PC-3 (cell line): ENCODE results near the gene NRXN2. TPM values are rescaled to one million over a fixed set of nuclear protein-coding genes. Genes with fewer than 3 reads are reported as not detected.
A peak's percentile ranks its signal among the peaks of the same experiment; 100 is the strongest.

ENCODE experiments used
- ATAC-seq: fragments of 200-7000 bp; cut with Tn5 transposase; 2 replicates; pipeline ENCODE4 v1.9.1; 2020; ENCODE audit warnings: mild to moderate bottlenecking, moderate library complexity
- BruUV-seq: library from RNA; stranded (reverse); fragments of 400-500 nt; replicated peaks from 2 replicates; lab custom pipeline; 2021; lab: Mats Ljungman, UMichigan
- CTCF ChIA-PET: fragments of 300-600 bp; sonication (Branson Sonifier 250); formaldehyde crosslinking; loops from one replicate; lab custom pipeline; 2022; ENCODE audit warnings: antibody characterized with exemption; lab: Charles Lee
- POLR2A ChIA-PET: fragments of 300-600 bp; sonication (Branson Sonifier 250); formaldehyde crosslinking; loops from one replicate; lab custom pipeline; 2022; ENCODE audit warnings: antibody characterized with exemption; ENCODE audit not compliant: unreplicated experiment; lab: Charles Lee
- DNase-seq: peaks from one replicate; pipeline ENCODE4 v3.0.0-alpha.2; 2015
- H2AFZ ChIP-seq: fragments of 300-600 bp; sonication (generic); 2 replicates; pipeline ENCODE4 v1.6.0; 2016; ENCODE audit warnings: antibody characterized with exemption, low read length
- H3F3A ChIP-seq: fragments of 300-600 bp; sonication (generic); one replicate; pipeline ENCODE4 v1.6.0; 2017; ENCODE audit warnings: antibody characterized with exemption, low read length, control low read depth, mild to moderate bottlenecking; ENCODE audit not compliant: unreplicated experiment
- H3K27ac ChIP-seq: fragments of 300-600 bp; sonication (generic); 2 replicates; pipeline ENCODE4 v1.5.1; 2016; ENCODE audit warnings: mild to moderate bottlenecking, low read length
- H3K27me3 ChIP-seq: fragments of 300-600 bp; sonication (generic); 2 replicates; pipeline ENCODE4 v1.6.1; 2016; ENCODE audit warnings: low read length, mixed read lengths
- H3K36me3 ChIP-seq: fragments of 300-600 bp; sonication (generic); 2 replicates; pipeline ENCODE4 v1.6.1; 2016; ENCODE audit warnings: low read depth, mixed run types, low read length, mixed read lengths
- H3K4me1 ChIP-seq: fragments of 300-600 bp; sonication (generic); 2 replicates; pipeline ENCODE4 v1.5.1; 2016; ENCODE audit warnings: low read length; ENCODE audit not compliant: insufficient read depth
- H3K4me2 ChIP-seq: fragments of 300-600 bp; sonication (generic); 2 replicates; pipeline ENCODE4 v1.6.0; 2016; ENCODE audit warnings: low read length
- H3K4me3 ChIP-seq: fragments of 300-600 bp; sonication (generic); 2 replicates; pipeline ENCODE4 v1.5.1; 2016; ENCODE audit warnings: mild to moderate bottlenecking, low read length, mixed read lengths
- H3K79me2 ChIP-seq: fragments of 300-600 bp; sonication (generic); 2 replicates; pipeline ENCODE4 v1.6.1; 2017; ENCODE audit warnings: low read length, mixed read lengths
- H3K9ac ChIP-seq: fragments of 300-600 bp; sonication (generic); 2 replicates; pipeline ENCODE4 v1.6.0; 2016; ENCODE audit warnings: mild to moderate bottlenecking, low read length
- H3K9me2 ChIP-seq: fragments of 300-600 bp; sonication (generic); replicated peaks from 2 replicates; pipeline ENCODE4 v1.6.1; 2016; ENCODE audit warnings: mixed run types, low read length, mixed read lengths
- H3K9me3 ChIP-seq: fragments of 300-600 bp; sonication (generic); 2 replicates; pipeline ENCODE4 v1.6.1; 2016; ENCODE audit warnings: low read length, mixed read lengths
- H4K20me1 ChIP-seq: fragments of 300-600 bp; sonication (generic); 2 replicates; pipeline ENCODE4 v1.6.1; 2016; ENCODE audit warnings: low read length, mixed read lengths
- CTCF ChIP-seq: fragments of 300-600 bp; sonication (generic); conservative IDR thresholded peaks from 2 replicates; pipeline ENCODE4 v1.5.1; 2017; ENCODE audit warnings: antibody characterized with exemption, low read depth, mild to moderate bottlenecking, low read length
- EZH2 ChIP-seq: fragments of 300-600 bp; sonication (generic); IDR thresholded peaks from one replicate; pipeline ENCODE4 v1.6.1; 2017; ENCODE audit warnings: antibody characterized with exemption, mild to moderate bottlenecking, low read length; ENCODE audit not compliant: unreplicated experiment
- EZH2phosphoT487 ChIP-seq: fragments of 300-600 bp; sonication (generic); IDR thresholded peaks from 2 replicates; pipeline ENCODE4 v1.6.1; 2018; ENCODE audit warnings: mild to moderate bottlenecking, antibody characterized with exemption, low read length, borderline replicate concordance
- intact Hi-C: fragments of 100-400 bp; cut with micrococcal nuclease; formaldehyde crosslinking; loops from 2 replicates; pipeline ENCODE4 v1.9.0; 2023
- total RNA-seq: library from RNA; depleted of rRNA; stranded (reverse); fragments of >200 nt; gene quantifications from 2 replicates; pipeline ENCODE4 v1.2.3, GENCODE V29; 2014

Gene NRXN2
- total RNA-seq, 1 experiment from 2014 or later: not detected

- CTCF ChIA-PET: no interaction called here
- no peaks in the 10 kb centered on the region for H3K9me2 ChIP-seq
Measured at GRCh38 chr11:64676261-64676615, 46.8 kb downstream of the NRXN2 start.

GRCh38 chr11:64675450-64676260 lies 47.3 kb downstream of the NRXN2 start:
- Histone ChIP-seq H3K9me3 (no peaks in the 10 kb centered on the region), H3K9ac (no peak overlapping the region), H3K27ac (no peak overlapping the region), H3F3A (no peaks in the 10 kb centered on the region), H3K4me2 (no peak overlapping the region), H3K9me2 (no peaks in the 10 kb centered on the region), H3K27me3 (peaks cover 81% of the 10 kb centered on the region), H3K36me3 (no peaks in the 10 kb centered on the region), H3K4me1 (no peaks in the 10 kb centered on the region), H4K20me1 (no peaks in the 10 kb centered on the region), H2AFZ (no peak overlapping the region), H3K79me2 (no peaks in the 10 kb centered on the region), H3K4me3 (no peak overlapping the region)
- DNase-seq (peak; percentile 44), ATAC-seq (peak; percentile 93)
- intact Hi-C loops: no loop called here
- TF ChIP-seq EZH2 (no peak), EZH2phosphoT487 (no peak), CTCF (no peak)
- BruUV-seq: no TSS peak
- ChIA-PET CTCF (no interaction called here), POLR2A (no interaction called here)

More at GRCh38 chr11:64676261-64676615, 46.8 kb downstream of the NRXN2 start:
- no peak overlapping the region for H3K4me2 ChIP-seq
- no peak for DNase-seq
- intact Hi-C loops: no loop called here
- no peaks in the 10 kb centered on the region for H3F3A ChIP-seq
- no peak overlapping the region for H2AFZ ChIP-seq
- H3K79me2 ChIP-seq: no peaks in the 10 kb centered on the region
- POLR2A ChIA-PET: no interaction called here
- H3K9me3 ChIP-seq: no peaks in the 10 kb centered on the region
- H3K9ac ChIP-seq: no peak overlapping the region
- no peak overlapping the region for H3K4me3 ChIP-seq
- no peaks in the 10 kb centered on the region for H3K36me3 ChIP-seq
- H3K4me1 ChIP-seq: no peaks in the 10 kb centered on the region
- H4K20me1 ChIP-seq: no peaks in the 10 kb centered on the region
- no peak overlapping the region for H3K27ac ChIP-seq
- peaks cover 79% of the 10 kb centered on the region for H3K27me3 ChIP-seq
- no peak for ATAC-seq
- no peak for TF ChIP-seq EZH2phosphoT487
- no peak for TF ChIP-seq EZH2
- TF ChIP-seq CTCF: no peak
- no TSS peak for BruUV-seq

- no peaks in the 10 kb centered on the region for H3K36me3 ChIP-seq
- TF ChIP-seq EZH2 (no peak), EZH2phosphoT487 (no peak), CTCF (no peak)
- H3K9me3 ChIP-seq: no peaks in the 10 kb centered on the region
- no peaks in the 10 kb centered on the region for H3K4me1 ChIP-seq
- POLR2A ChIA-PET: no interaction called here
- H3K9me2 ChIP-seq: no peaks in the 10 kb centered on the region
- no peak overlapping the region for H3K4me3 ChIP-seq
- H3F3A ChIP-seq: no peaks in the 10 kb centered on the region
- no peak overlapping the region for H3K9ac ChIP-seq
- CTCF ChIA-PET: no interaction called here
- H3K79me2 ChIP-seq: no peaks in the 10 kb centered on the region
- H3K4me2 ChIP-seq: no peak overlapping the region
- BruUV-seq: no TSS peak
- intact Hi-C loops: no loop called here
- peaks cover 77% of the 10 kb centered on the region for H3K27me3 ChIP-seq
- DNase-seq (no peak), ATAC-seq (no peak)
- no peak overlapping the region for H3K27ac ChIP-seq
- no peak overlapping the region for H2AFZ ChIP-seq
- H4K20me1 ChIP-seq: no peaks in the 10 kb centered on the region
Measured at GRCh38 chr11:64674774-64675173, 48.2 kb downstream of the NRXN2 start.
